ENCODE data around the gene SYTL2.

The SYTL2 gene

GRCh38 chr11:85835729-85836128 is 24.8 kb upstream of the SYTL2 start:
- no peak overlapping the region for H3K4me3 ChIP-seq (ENCODE audit: low read depth, low read length)
- TF ChIP-seq CTCF (IDR thresholded peaks at IDR 0.05; ENCODE audit: low read depth, low read length, missing control alignments): no peak
- no peak for DNase-seq (ENCODE audit: low read depth)
- in situ Hi-C loops (cut with HindIII; ENCODE audit: low sequenced_read_pairs): no loop called here

- H3K4me3 ChIP-seq (ENCODE audit: low read depth, low read length): no peak overlapping the region
- no peak for DNase-seq (ENCODE audit: low read depth)
- no peak for TF ChIP-seq CTCF (IDR thresholded peaks at IDR 0.05; ENCODE audit: low read depth, low read length, missing control alignments)
- in situ Hi-C loops (cut with HindIII; ENCODE audit: low sequenced_read_pairs): no loop called here
These were observed 24.3 kb upstream of the SYTL2 start for GRCh38 chr11:85835263-85835662.

- DNase-seq (ENCODE audit: low read depth): no peak
These were observed 20.1 kb upstream of the SYTL2 start for GRCh38 chr11:85831050-85831449.

GRCh38 chr11:85829172-85829571 is 18.2 kb upstream of the SYTL2 start:
- no peak for TF ChIP-seq CTCF (IDR thresholded peaks at IDR 0.05; ENCODE audit: low read depth, low read length, missing control alignments)
- in situ Hi-C loops (cut with HindIII; ENCODE audit: low sequenced_read_pairs): no loop called here
- no peak for DNase-seq (ENCODE audit: low read depth)

More at GRCh38 chr11:85831050-85831449, 20.1 kb upstream of the SYTL2 start:
- in situ Hi-C loops (cut with HindIII; ENCODE audit: low sequenced_read_pairs): no loop called here
- no peak for TF ChIP-seq CTCF (IDR thresholded peaks at IDR 0.05; ENCODE audit: low read depth, low read length, missing control alignments)
- H3K4me3 ChIP-seq (ENCODE audit: low read depth, low read length): no peak overlapping the region

GRCh38 chr11:85828640-85828978 is 17.7 kb upstream of the SYTL2 start:
- TF ChIP-seq CTCF (IDR thresholded peaks at IDR 0.05; ENCODE audit: low read depth, low read length, missing control alignments): no peak
- no peak overlapping the region for H3K4me3 ChIP-seq (ENCODE audit: low read depth, low read length)
- in situ Hi-C loops (cut with HindIII; ENCODE audit: low sequenced_read_pairs): no loop called here
- no peak for DNase-seq (ENCODE audit: low read depth)

More at GRCh38 chr11:85829172-85829571, 18.2 kb upstream of the SYTL2 start:
- no peak overlapping the region for H3K4me3 ChIP-seq (ENCODE audit: low read depth, low read length)

- no peak overlapping the region for H3K4me3 ChIP-seq (ENCODE audit: low read depth, low read length)
- no peak for TF ChIP-seq CTCF (IDR thresholded peaks at IDR 0.05; ENCODE audit: low read depth, low read length, missing control alignments)
- peak; percentile 80 for DNase-seq (ENCODE audit: low read depth)
- in situ Hi-C loops (cut with HindIII; ENCODE audit: low sequenced_read_pairs): no loop called here
These were observed 17.1 kb upstream of the SYTL2 start for GRCh38 chr11:85827748-85828639.

Data from astrocyte of the cerebellum (primary cell).